ENCODE data around the gene PROK2. TPM values are rescaled to one million over a fixed set of nuclear protein-coding genes. Genes with fewer than 3 reads are reported as not detected.
A peak's percentile ranks its signal among the peaks of the same experiment; 100 is the strongest.

The PROK2 gene
- total and polyA plus RNA-seq, 7 donors: 0.42 to 3.9 (median 1.2) TPM; not detected in 4

DNA sequence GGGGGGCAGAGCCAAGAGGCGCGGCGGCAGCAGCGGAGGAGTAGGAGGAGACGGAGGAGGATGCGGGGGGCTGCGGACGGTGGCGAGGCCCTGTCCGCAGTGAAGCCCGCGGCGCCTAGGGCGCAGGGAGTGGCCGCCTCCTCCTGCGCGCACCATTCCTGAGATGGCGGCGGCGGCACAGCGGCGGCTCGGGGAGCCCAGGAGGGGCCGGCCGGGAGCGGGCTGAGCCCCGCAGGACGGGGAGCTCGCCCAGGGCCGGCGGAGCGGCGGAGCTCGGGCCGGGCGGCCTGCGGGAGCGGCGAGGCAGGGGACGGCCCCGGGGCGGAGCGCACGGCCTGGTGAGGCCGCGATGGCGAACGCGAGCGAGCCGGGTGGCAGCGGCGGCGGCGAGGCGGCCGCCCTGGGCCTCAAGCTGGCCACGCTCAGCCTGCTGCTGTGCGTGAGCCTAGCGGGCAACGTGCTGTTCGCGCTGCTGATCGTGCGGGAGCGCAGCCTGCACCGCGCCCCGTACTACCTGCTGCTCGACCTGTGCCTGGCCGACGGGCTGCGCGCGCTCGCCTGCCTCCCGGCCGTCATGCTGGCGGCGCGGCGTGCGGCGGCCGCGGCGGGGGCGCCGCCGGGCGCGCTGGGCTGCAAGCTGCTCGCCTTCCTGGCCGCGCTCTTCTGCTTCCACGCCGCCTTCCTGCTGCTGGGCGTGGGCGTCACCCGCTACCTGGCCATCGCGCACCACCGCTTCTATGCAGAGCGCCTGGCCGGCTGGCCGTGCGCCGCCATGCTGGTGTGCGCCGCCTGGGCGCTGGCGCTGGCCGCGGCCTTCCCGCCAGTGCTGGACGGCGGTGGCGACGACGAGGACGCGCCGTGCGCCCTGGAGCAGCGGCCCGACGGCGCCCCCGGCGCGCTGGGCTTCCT lies 31.0 kb downstream of the PROK2 start, which contains the start of gene GPR27:
Gene GPR27 (plus strand): TSS at position 155 of the 909 bp plus-strand sequence. CDS start 195 bp downstream, at position 350.
- Histone ChIP-seq H3K36me3 (no peaks in the 10 kb centered on the region), H3K4me1 (peaks cover 0 to 15% (median 6%) of the 10 kb centered on the region in 4 donors), H3K27me3 (peaks cover 0 to 7% (median 0%) of the 10 kb centered on the region in 3 donors), H3K4me3 (peak within 1 kb of the TSS; percentile 24 to 56 (median 52)), H3K27ac (peak within 1 kb of the TSS in 1 of 4 donors; percentile 38), H3K9me3 (no peaks in the 10 kb centered on the region)
- TF ChIP-seq, protein P1, sequence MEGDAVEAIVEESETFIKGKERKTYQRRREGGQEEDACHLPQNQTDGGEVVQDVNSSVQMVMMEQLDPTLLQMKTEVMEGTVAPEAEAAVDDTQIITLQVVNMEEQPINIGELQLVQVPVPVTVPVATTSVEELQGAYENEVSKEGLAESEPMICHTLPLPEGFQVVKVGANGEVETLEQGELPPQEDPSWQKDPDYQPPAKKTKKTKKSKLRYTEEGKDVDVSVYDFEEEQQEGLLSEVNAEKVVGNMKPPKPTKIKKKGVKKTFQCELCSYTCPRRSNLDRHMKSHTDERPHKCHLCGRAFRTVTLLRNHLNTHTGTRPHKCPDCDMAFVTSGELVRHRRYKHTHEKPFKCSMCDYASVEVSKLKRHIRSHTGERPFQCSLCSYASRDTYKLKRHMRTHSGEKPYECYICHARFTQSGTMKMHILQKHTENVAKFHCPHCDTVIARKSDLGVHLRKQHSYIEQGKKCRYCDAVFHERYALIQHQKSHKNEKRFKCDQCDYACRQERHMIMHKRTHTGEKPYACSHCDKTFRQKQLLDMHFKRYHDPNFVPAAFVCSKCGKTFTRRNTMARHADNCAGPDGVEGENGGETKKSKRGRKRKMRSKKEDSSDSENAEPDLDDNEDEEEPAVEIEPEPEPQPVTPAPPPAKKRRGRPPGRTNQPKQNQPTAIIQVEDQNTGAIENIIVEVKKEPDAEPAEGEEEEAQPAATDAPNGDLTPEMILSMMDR (IDR thresholded peaks at IDR 0.05): no peak
- TF ChIP-seq EP300 (IDR thresholded peaks at IDR 0.05) (no peak), POLR2A (IDR thresholded peaks at IDR 0.05) (no peak), POLR2AphosphoS5 (IDR thresholded peaks at IDR 0.05) (no peak)
- 1% methylated on average over 131 of the region's 131 CpGs for WGBS, 2 donors
- intact Hi-C loops (cut with DNase I): no loop called here
- no peak for DNase-seq

- Histone ChIP-seq H3K4me1 (peaks cover 0 to 15% (median 6%) of the 10 kb centered on the region in 4 donors), H3K36me3 (no peaks in the 10 kb centered on the region), H3K4me3 (peak overlapping the region; percentile 24 to 56 (median 52)), H3K27ac (no peak overlapping the region), H3K27me3 (peaks cover 0 to 7% (median 0%) of the 10 kb centered on the region in 3 donors), H3K9me3 (no peaks in the 10 kb centered on the region)
- TF ChIP-seq EP300 (IDR thresholded peaks at IDR 0.05): no peak
- TF ChIP-seq POLR2AphosphoS5 (IDR thresholded peaks at IDR 0.05): no peak
- TF ChIP-seq POLR2A (IDR thresholded peaks at IDR 0.05): no peak
- TF ChIP-seq, protein P1 (IDR thresholded peaks at IDR 0.05): no peak
- intact Hi-C loops (cut with DNase I): no loop called here
- DNase-seq: no peak
- 12 to 13% methylated on average over 68 of the region's 68 CpGs for WGBS, 2 donors
Observed at GRCh38 chr3:71752831-71753700, 31.9 kb downstream of the PROK2 start.

- Histone ChIP-seq H3K4me1 (peaks cover 0 to 15% (median 6%) of the 10 kb centered on the region in 4 donors), H3K27me3 (peaks cover 0 to 7% (median 0%) of the 10 kb centered on the region in 3 donors), H3K9me3 (no peaks in the 10 kb centered on the region), H3K4me3 (no peak overlapping the region), H3K27ac (no peak overlapping the region), H3K36me3 (no peaks in the 10 kb centered on the region)
- no peak for DNase-seq
- no peak for TF ChIP-seq POLR2AphosphoS5 (IDR thresholded peaks at IDR 0.05)
- no peak for TF ChIP-seq EP300 (IDR thresholded peaks at IDR 0.05)
- TF ChIP-seq POLR2A (IDR thresholded peaks at IDR 0.05): no peak
- TF ChIP-seq, protein P1 (IDR thresholded peaks at IDR 0.05): no peak
- intact Hi-C loops (cut with DNase I): no loop called here
- 90 to 96% methylated on average over 4 of the region's 4 CpGs for WGBS, 2 donors
Observed at GRCh38 chr3:71751602-71752001, 33.3 kb downstream of the PROK2 start.

DNA sequence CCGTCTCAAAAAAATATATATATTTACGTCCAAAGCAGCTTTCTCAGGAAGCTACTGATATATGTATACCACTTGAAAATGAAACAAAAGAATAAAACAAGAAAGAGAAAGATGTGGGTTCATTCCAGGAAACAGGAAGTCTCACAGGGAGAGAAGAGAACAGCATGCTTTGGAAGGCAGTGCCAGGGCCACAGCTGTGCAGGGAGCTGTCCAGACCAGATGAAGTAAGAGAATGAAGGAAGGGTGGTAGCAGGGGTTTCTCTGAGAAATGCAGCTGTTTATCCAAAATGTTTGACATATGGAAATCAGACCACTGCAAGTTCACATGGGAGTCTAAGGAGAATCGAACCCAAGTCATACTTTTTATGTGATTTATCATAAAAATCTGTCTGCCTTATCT lies 40.2 kb downstream of the PROK2 start:
- no peaks in the 10 kb centered on the region for H3K27me3 ChIP-seq
- H3K4me1 ChIP-seq: no peaks in the 10 kb centered on the region
- intact Hi-C loops (cut with DNase I): no loop called here
- H3K4me3 ChIP-seq: no peak overlapping the region
- no peak for DNase-seq
- TF ChIP-seq EP300 (IDR thresholded peaks at IDR 0.05): no peak
- TF ChIP-seq, protein P1 (IDR thresholded peaks at IDR 0.05): no peak
- TF ChIP-seq POLR2A (IDR thresholded peaks at IDR 0.05): no peak
- no peak for TF ChIP-seq POLR2AphosphoS5 (IDR thresholded peaks at IDR 0.05)
- 82 to 89% methylated on average over 3 of the region's 3 CpGs for WGBS, 2 donors
- H3K27ac ChIP-seq: no peak overlapping the region
- H3K36me3 ChIP-seq: no peaks in the 10 kb centered on the region
- H3K9me3 ChIP-seq: peaks cover 0 to 17% (median 2%) of the 10 kb centered on the region in 4 donors

All from sigmoid colon (tissue), 7 donors.